HepG2 (cell line): ENCODE results near the gene ABCB6. TPM values are rescaled to one million over a fixed set of nuclear protein-coding genes. Genes with fewer than 3 reads are reported as not detected.

ENCODE experiments used
- ATAD3A ChIP-seq: sonication (generic); formaldehyde crosslinking; IDR thresholded peaks from 2 replicates; pipeline ENCODE4 v1.4.0; 2020; ENCODE audit warnings: missing genetic modification reagents
- BHLHE40 ChIP-seq: IDR thresholded peaks from 2 replicates; pipeline ENCODE4 v1.6.1; 2011; ENCODE audit warnings: low read length, improper control_type of control experiment
- HINFP ChIP-seq: sonication (generic); formaldehyde crosslinking; IDR thresholded peaks from 2 replicates; pipeline ENCODE4 v1.4.0; 2020; ENCODE audit warnings: low read depth, mild to moderate bottlenecking, missing genetic modification reagents
- HNF4A ChIP-seq: sonication (generic); formaldehyde crosslinking; IDR thresholded peaks from 2 replicates; pipeline ENCODE4 v1.4.0; 2020; ENCODE audit warnings: missing genetic modification reagents
- KMT2B ChIP-seq: IDR thresholded peaks from 2 replicates; pipeline ENCODE4 v1.6.1; 2016; ENCODE audit warnings: missing genetic modification reagents, missing compliant biosample characterization
- LCORL ChIP-seq, 2 experiments: fragments of 450-650 bp in 1 of 2; sonication (generic) in 1 of 2; formaldehyde crosslinking in 1 of 2; IDR thresholded peaks; 2 replicates each; pipeline versions ENCODE4 v1.5.0 to v1.6.1; 2017 to 2020; ENCODE audit warnings: antibody characterized with exemption in 1 of 2, missing genetic modification reagents in 1 of 2
- TRAFD1 ChIP-seq: sonication (generic); formaldehyde crosslinking; IDR thresholded peaks from 2 replicates; pipeline ENCODE4 v1.5.1; 2020; ENCODE audit warnings: missing genetic modification reagents, mild to moderate bottlenecking, borderline replicate concordance
- TRIM24 ChIP-seq: sonication (generic); formaldehyde crosslinking; IDR thresholded peaks from 2 replicates; pipeline ENCODE4 v1.8.0; 2022; ENCODE audit warnings: mild to moderate bottlenecking, missing genetic modification reagents
- XRCC5 ChIP-seq: fragments of 200-400 bp; formaldehyde crosslinking; optimal IDR thresholded peaks from 2 replicates; pipeline ENCODE3; 2017; ENCODE audit warnings: mild to moderate bottlenecking, low read length
- ZNF160 ChIP-seq: sonication (generic); formaldehyde crosslinking; IDR thresholded peaks from 2 replicates; pipeline ENCODE4 v1.8.0; 2022; ENCODE audit warnings: mild to moderate bottlenecking, inconsistent platforms, missing genetic modification reagents
- ZNF232 ChIP-seq: sonication (generic); formaldehyde crosslinking; IDR thresholded peaks from 2 replicates; pipeline ENCODE4 v1.4.0; 2020; ENCODE audit warnings: missing genetic modification reagents, borderline replicate concordance
- ZNF3 ChIP-seq: IDR thresholded peaks from 2 replicates; pipeline ENCODE4 v1.7.0; 2017; ENCODE audit warnings: inconsistent platforms
- ZNF333 ChIP-seq: sonication (generic); formaldehyde crosslinking; IDR thresholded peaks from 2 replicates; pipeline ENCODE4 v1.4.0; 2020; ENCODE audit warnings: mild to moderate bottlenecking, missing genetic modification reagents, borderline replicate concordance
- ZNF777 ChIP-seq: sonication (generic); formaldehyde crosslinking; IDR thresholded peaks from 2 replicates; pipeline ENCODE4 v1.4.0; 2020; ENCODE audit warnings: missing genetic modification reagents
- ZXDC ChIP-seq: sonication (generic); formaldehyde crosslinking; IDR thresholded peaks from 2 replicates; pipeline ENCODE4 v1.5.0; 2020; ENCODE audit warnings: mild to moderate bottlenecking, missing genetic modification reagents
- polyA plus RNA-seq, 8 experiments: library from polyadenylated mRNA; depleted of rRNA in 3 of 8; stranded (reverse) in 7 of 8; unstranded in 1 of 8; fragments of >200 nt; fragmentation: Illumina TruSeq in 4 of 8; extraction: Trizol in 4 of 8; gene quantifications; 2 replicates each; pipeline versions ENCODE4 v1.2.1 to v1.2.3, GENCODE V29; 2011 to 2016; ENCODE audit warnings: low read depth in 4 of 8, missing spikeins in 1 of 8, mixed read lengths in 1 of 8; ENCODE audit not compliant: insufficient read depth in 1 of 8
- total RNA-seq, 5 experiments: library from RNA; depleted of rRNA; stranded (reverse); fragments of >200 nt; fragmentation: Illumina TruSeq; extraction: Trizol; gene quantifications; 2 replicates each; pipeline ENCODE4 v1.2.3, GENCODE V29; 2016; ENCODE audit warnings: low read depth in 1 of 5
- TF ChIP-seq, protein P1 (sequence below): sonication (generic); formaldehyde crosslinking; IDR thresholded peaks from 2 replicates; pipeline ENCODE4 v1.5.1; 2020; ENCODE audit warnings: missing genetic modification reagents, mild to moderate bottlenecking, borderline replicate concordance
- TF ChIP-seq, protein P2 (sequence below): sonication (generic); formaldehyde crosslinking; IDR thresholded peaks from 2 replicates; pipeline ENCODE4 v1.4.0; 2020; ENCODE audit warnings: missing genetic modification reagents
- TF ChIP-seq, protein P3 (sequence below), 2 experiments: fragments of 450-650 bp in 1 of 2; sonication (generic) in 1 of 2; formaldehyde crosslinking; IDR thresholded peaks; 2 replicates each; pipeline versions ENCODE4 v1.5.0 to v1.8.0; 2020 to 2022; ENCODE audit warnings: mild to moderate bottlenecking in 1 of 2, missing genetic modification reagents in 1 of 2

The ABCB6 gene
- total and polyA plus RNA-seq, 2 of the 13 experiments (the other 11 are each of a cell fraction or from before 2014, with no cell fraction given) = 91.1 to 137 TPM

DNA sequence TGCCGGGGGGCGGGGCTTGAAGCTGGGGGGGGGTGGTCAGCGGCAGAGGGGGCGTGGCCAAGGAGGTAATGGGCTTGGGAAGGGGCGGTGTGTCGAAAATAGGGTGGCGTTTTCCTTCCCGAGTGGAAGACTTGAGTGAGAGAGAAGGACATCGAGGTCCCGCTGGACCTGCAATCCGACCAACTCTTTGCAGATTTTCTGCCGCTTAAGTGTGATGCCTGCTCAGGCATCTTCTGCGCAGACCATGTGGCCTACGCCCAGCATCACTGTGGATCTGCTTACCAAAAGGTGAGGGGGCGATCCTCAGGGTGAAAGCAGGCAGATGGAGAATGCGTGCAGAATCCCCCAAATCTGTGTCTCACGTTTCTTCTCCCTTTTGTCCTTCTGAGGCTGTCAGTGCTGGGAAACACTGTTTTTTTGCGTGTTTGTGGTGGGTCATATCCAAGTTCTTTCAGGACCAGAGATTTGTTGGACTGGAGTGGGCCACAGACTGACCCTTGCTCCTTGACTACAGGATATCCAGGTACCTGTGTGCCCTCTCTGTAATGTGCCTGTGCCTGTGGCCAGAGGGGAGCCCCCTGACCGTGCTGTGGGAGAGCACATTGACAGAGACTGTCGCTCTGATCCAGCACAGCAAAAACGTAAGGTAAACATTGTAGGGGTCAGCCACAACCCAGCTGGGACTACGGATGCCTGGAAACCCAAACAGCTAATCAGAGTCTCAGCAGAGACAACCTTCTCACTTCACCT, 11.4 kb downstream of the ABCB6 start (continued):
- 0 out of 2 replicates have a peak, but pooled peaks have one; percentile 9 for TF ChIP-seq ZXDC (CRISPR knock-in tag)
- TF ChIP-seq KMT2B (CRISPR knock-in tag) = no peak
- TF ChIP-seq ZNF333 (CRISPR knock-in tag) = peak; percentile 40; the same call in 1 of the 2 replicates
- no peak for TF ChIP-seq XRCC5
- no peak for TF ChIP-seq ZNF777 (CRISPR knock-in tag)
- TF ChIP-seq, protein P1, sequence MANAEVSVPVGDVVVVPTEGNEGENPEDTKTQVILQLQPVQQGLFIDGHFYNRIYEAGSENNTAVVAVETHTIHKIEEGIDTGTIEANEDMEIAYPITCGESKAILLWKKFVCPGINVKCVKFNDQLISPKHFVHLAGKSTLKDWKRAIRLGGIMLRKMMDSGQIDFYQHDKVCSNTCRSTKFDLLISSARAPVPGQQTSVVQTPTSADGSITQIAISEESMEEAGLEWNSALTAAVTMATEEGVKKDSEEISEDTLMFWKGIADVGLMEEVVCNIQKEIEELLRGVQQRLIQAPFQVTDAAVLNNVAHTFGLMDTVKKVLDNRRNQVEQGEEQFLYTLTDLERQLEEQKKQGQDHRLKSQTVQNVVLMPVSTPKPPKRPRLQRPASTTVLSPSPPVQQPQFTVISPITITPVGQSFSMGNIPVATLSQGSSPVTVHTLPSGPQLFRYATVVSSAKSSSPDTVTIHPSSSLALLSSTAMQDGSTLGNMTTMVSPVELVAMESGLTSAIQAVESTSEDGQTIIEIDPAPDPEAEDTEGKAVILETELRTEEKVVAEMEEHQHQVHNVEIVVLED (CRISPR knock-in tag) = no peak
- TF ChIP-seq ATAD3A (CRISPR knock-in tag) = no peak
- no peak for TF ChIP-seq ZNF160 (CRISPR knock-in tag)
- TF ChIP-seq ZNF232 = no peak
- TF ChIP-seq TRAFD1 (CRISPR knock-in tag) = no peak
- TF ChIP-seq, protein P2, sequence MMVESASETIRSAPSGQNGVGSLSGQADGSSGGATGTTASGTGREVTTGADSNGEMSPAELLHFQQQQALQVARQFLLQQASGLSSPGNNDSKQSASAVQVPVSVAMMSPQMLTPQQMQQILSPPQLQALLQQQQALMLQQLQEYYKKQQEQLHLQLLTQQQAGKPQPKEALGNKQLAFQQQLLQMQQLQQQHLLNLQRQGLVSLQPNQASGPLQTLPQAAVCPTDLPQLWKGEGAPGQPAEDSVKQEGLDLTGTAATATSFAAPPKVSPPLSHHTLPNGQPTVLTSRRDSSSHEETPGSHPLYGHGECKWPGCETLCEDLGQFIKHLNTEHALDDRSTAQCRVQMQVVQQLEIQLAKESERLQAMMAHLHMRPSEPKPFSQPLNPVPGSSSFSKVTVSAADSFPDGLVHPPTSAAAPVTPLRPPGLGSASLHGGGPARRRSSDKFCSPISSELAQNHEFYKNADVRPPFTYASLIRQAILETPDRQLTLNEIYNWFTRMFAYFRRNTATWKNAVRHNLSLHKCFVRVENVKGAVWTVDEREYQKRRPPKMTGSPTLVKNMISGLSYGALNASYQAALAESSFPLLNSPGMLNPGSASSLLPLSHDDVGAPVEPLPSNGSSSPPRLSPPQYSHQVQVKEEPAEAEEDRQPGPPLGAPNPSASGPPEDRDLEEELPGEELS = no peak
- no peak for TF ChIP-seq BHLHE40
- peak; percentile 65; the same call in 1 of the 2 replicates for TF ChIP-seq HINFP (CRISPR knock-in tag)
- no peak for TF ChIP-seq ZNF3 (CRISPR knock-in tag)
- TF ChIP-seq, protein P3, sequence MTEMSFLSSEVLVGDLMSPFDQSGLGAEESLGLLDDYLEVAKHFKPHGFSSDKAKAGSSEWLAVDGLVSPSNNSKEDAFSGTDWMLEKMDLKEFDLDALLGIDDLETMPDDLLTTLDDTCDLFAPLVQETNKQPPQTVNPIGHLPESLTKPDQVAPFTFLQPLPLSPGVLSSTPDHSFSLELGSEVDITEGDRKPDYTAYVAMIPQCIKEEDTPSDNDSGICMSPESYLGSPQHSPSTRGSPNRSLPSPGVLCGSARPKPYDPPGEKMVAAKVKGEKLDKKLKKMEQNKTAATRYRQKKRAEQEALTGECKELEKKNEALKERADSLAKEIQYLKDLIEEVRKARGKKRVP (CRISPR knock-in tag; IDR thresholded peaks at IDR 0.05) = no peak; a peak in 1 of 4 replicates
- TF ChIP-seq LCORL (IDR thresholded peaks at IDR 0.05) = no peak
- no peak; the same call in 1 of the 2 replicates for TF ChIP-seq LCORL (CRISPR knock-in tag; IDR thresholded peaks at IDR 0.05)
- no peak for TF ChIP-seq TRIM24 (CRISPR knock-in tag)
- peak; percentile 5; the same call in 1 of the 2 replicates for TF ChIP-seq HNF4A (CRISPR knock-in tag)
